OCI-LY7 (cell line): ENCODE results near the gene WWOX. TPM values are rescaled to one million over a fixed set of nuclear protein-coding genes. Genes with fewer than 3 reads are reported as not detected.

ENCODE experiments used
- BruUV-seq: library from RNA; stranded (reverse); fragments of 400-500 nt; replicated peaks from 2 replicates; lab custom pipeline; 2021; lab: Mats Ljungman, UMichigan
- CTCF ChIA-PET: fragments of 300-600 bp; sonication (Branson Sonifier 250); formaldehyde crosslinking; loops from one replicate; lab custom pipeline; 2022; ENCODE audit warnings: antibody characterized with exemption; ENCODE audit not compliant: unreplicated experiment; lab: Charles Lee
- POLR2A ChIA-PET: fragments of 300-600 bp; sonication (Branson Sonifier 250); formaldehyde crosslinking; loops from one replicate; lab custom pipeline; 2022; ENCODE audit warnings: antibody characterized with exemption; lab: Charles Lee
- DNase-seq: peaks from one replicate; pipeline ENCODE4 v3.0.0-alpha.2; 2015; ENCODE audit warnings: low spot score
- H2AFZ ChIP-seq: fragments of 200-600 bp; sonication (generic), shearing (Covaris generic); 2 replicates; pipeline ENCODE4 v1.6.1; 2014; ENCODE audit warnings: mild to moderate bottlenecking, antibody characterized with exemption, low read length, moderate library complexity
- H3K27ac ChIP-seq: fragments of 200-600 bp; sonication (generic); 2 replicates; pipeline ENCODE4 v1.5.1; 2014; ENCODE audit warnings: mixed run types, low read depth, mild to moderate bottlenecking, moderate library complexity, low read length, inconsistent platforms; ENCODE audit not compliant: poor library complexity, severe bottlenecking
- H3K36me3 ChIP-seq: fragments of 200-600 bp; sonication (generic); 2 replicates; pipeline ENCODE4 v1.6.1; 2014; ENCODE audit warnings: mild to moderate bottlenecking, antibody characterized with exemption, low read length, moderate library complexity, mixed read lengths; ENCODE audit not compliant: insufficient read depth
- H3K4me1 ChIP-seq: fragments of 200-600 bp; sonication (generic); 2 replicates; pipeline ENCODE4 v1.5.1; 2014; ENCODE audit warnings: mild to moderate bottlenecking, low read length; ENCODE audit not compliant: insufficient read depth, poor library complexity, severe bottlenecking
- H3K4me2 ChIP-seq: fragments of 200-600 bp; sonication (generic); 2 replicates; pipeline ENCODE4 v1.6.1; 2014; ENCODE audit warnings: mild to moderate bottlenecking, low read length
- H3K4me3 ChIP-seq: fragments of 200-600 bp; sonication (generic); 2 replicates; pipeline ENCODE4 v1.5.1; 2014; ENCODE audit warnings: mild to moderate bottlenecking, low read depth, low read length; ENCODE audit not compliant: poor library complexity, severe bottlenecking
- H3K79me2 ChIP-seq: fragments of 200-600 bp; sonication (generic); 2 replicates; pipeline ENCODE4 v1.6.1; 2016; ENCODE audit warnings: low read depth, mild to moderate bottlenecking, low read length, moderate library complexity, mixed read lengths; ENCODE audit not compliant: insufficient read depth
- H3K9me2 ChIP-seq: fragments of 200-600 bp; sonication (generic); 2 replicates; pipeline ENCODE4 v1.6.1; 2016; ENCODE audit warnings: mild to moderate bottlenecking, low read length, mixed read lengths; ENCODE audit not compliant: insufficient read depth
- H3K9me3 ChIP-seq: fragments of 200-600 bp; sonication (generic); 2 replicates; pipeline ENCODE4 v1.6.1; 2014; ENCODE audit warnings: mild to moderate bottlenecking, mixed run types, low read length, mixed read lengths
- H4K20me1 ChIP-seq: fragments of 200-600 bp; sonication (generic); 2 replicates; pipeline ENCODE4 v1.6.1; 2014; ENCODE audit warnings: mild to moderate bottlenecking, antibody characterized with exemption, low read length, moderate library complexity, mixed read lengths; ENCODE audit not compliant: insufficient read depth
- EZH2phosphoT487 ChIP-seq: fragments of 200-600 bp; sonication (generic); IDR thresholded peaks from 2 replicates; pipeline ENCODE4 v1.6.1; 2018; ENCODE audit warnings: low read depth, borderline replicate concordance, mild to moderate bottlenecking, mixed run types, antibody characterized with exemption, low read length, moderate library complexity, mixed read lengths
- intact Hi-C: fragments of 100-400 bp; cut with micrococcal nuclease; formaldehyde crosslinking; loops from one replicate; pipeline ENCODE4 v1.10.0; 2022; ENCODE audit not compliant: unreplicated experiment
- total RNA-seq, 2 experiments: library from RNA; depleted of rRNA in 1 of 2; stranded (reverse); fragments of >200 nt in 1 of 2; shearing (Covaris generic) in 1 of 2; gene quantifications; 2 replicates each; pipeline ENCODE4 v1.2.3, GENCODE V29; 2014 to 2022
- TF ChIP-seq, protein P1 (sequence below): fragments of 200-600 bp; sonication (generic); conservative IDR thresholded peaks from 2 replicates; pipeline ENCODE4 v1.5.1; 2014; ENCODE audit warnings: mild to moderate bottlenecking, antibody characterized with exemption, low read length, moderate library complexity, mixed read lengths

Gene WWOX
- total RNA-seq, 2 experiments from 2014 or later: 40.2 to 47.6 TPM

DNA sequence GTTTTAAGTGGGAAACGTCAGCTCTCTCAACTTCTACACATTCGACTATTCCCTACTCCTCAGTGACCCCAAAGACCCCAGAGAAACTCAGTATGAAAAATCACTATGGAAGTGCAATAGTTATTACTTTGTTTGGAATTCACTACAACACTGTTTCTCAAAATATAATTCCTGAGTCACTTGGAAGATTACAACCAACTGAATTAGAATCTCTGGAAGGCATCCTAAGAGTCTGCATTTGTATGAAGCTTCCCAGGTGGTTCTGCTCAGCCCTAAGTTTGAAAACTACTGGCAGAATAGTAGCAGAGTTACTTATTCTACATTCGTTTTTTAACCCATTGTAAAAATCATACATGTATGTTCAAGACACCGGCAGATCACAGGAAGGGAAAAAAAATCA is 975.5 kb downstream of the WWOX start:
- Histone ChIP-seq H3K27ac (no peak overlapping the region), H3K4me1 (no peaks in the 10 kb centered on the region), H4K20me1 (no peaks in the 10 kb centered on the region), H3K4me3 (no peak overlapping the region), H3K36me3 (no peaks in the 10 kb centered on the region), H3K9me3 (no peaks in the 10 kb centered on the region), H3K79me2 (no peaks in the 10 kb centered on the region), H3K9me2 (no peaks in the 10 kb centered on the region), H2AFZ (no peak overlapping the region), H3K4me2 (no peak overlapping the region)
- no peak for DNase-seq
- BruUV-seq: no TSS peak
- TF ChIP-seq, protein P1, sequence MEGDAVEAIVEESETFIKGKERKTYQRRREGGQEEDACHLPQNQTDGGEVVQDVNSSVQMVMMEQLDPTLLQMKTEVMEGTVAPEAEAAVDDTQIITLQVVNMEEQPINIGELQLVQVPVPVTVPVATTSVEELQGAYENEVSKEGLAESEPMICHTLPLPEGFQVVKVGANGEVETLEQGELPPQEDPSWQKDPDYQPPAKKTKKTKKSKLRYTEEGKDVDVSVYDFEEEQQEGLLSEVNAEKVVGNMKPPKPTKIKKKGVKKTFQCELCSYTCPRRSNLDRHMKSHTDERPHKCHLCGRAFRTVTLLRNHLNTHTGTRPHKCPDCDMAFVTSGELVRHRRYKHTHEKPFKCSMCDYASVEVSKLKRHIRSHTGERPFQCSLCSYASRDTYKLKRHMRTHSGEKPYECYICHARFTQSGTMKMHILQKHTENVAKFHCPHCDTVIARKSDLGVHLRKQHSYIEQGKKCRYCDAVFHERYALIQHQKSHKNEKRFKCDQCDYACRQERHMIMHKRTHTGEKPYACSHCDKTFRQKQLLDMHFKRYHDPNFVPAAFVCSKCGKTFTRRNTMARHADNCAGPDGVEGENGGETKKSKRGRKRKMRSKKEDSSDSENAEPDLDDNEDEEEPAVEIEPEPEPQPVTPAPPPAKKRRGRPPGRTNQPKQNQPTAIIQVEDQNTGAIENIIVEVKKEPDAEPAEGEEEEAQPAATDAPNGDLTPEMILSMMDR: no peak
- no peak for TF ChIP-seq EZH2phosphoT487
- POLR2A ChIA-PET: no interaction called here
- CTCF ChIA-PET: no interaction called here
- intact Hi-C loops: no loop called here

DNA sequence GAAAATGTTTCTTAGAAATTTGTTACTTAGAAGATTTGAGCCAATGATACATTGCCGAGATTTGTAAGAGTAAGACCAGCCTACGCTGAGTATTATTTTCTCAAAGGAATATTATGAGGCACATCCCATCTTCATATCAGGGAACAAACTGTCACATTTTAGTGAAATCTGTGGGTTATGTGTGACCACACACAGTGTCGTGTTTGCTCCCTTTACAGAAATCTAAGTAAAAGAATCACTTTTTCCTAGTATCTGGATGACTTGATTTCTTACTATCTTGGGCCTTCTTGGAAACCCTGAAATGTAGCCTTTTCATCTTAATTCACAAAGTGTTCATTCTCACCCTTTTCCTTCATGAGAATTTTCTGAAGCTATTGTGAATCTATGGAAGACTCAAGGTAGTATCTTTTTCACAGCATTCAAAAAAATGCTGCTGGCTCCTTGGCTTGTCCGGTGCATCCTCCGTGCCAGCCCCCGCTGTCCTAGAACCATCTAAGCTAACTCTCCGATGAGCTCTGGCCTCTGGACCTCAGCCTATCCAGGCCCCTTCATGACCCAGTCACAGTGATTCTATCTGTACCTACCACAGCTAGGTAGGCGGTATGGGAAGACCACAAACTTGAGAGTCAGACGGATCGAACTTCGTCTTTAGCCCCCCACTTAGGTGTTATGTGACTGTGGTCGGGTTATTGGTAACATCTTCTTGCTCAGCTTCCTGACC is 976.8 kb downstream of the WWOX start:
- intact Hi-C loops: no loop called here
- CTCF ChIA-PET: no interaction called here
- POLR2A ChIA-PET: interaction anchor here (0.6 kb wide), 1 partner anchor 150 kb away, joined by 3 read pairs; no protein-coding TSS in a partner anchor

DNA sequence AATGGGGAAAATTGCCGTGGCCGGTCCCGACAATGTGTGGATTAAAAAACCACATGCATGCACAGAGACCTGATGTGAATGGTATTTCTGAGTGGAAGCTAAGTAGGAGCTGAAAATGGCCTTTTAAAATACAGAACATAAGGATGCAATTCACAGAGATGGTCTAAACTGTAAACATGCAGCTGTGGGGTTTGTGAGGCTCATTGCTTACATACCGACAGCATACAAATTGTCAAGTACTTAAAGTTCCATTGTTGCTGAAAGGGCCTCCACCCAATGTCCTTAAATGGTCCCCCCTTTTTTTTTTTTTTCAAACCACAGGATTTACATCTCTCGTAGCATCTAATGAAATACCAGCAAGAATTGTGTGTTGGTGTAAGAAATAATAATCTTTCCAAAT is 977.9 kb downstream of the WWOX start:
- Histone ChIP-seq H3K27ac (no peak overlapping the region), H3K79me2 (no peaks in the 10 kb centered on the region), H4K20me1 (no peaks in the 10 kb centered on the region), H3K4me1 (no peaks in the 10 kb centered on the region), H3K36me3 (no peaks in the 10 kb centered on the region), H3K9me3 (no peaks in the 10 kb centered on the region), H3K4me3 (no peak overlapping the region), H3K4me2 (no peak overlapping the region), H2AFZ (no peak overlapping the region), H3K9me2 (no peaks in the 10 kb centered on the region)
- BruUV-seq: no TSS peak
- no peak for DNase-seq
- TF ChIP-seq EZH2phosphoT487: no peak
- CTCF ChIA-PET: no interaction called here
- POLR2A ChIA-PET: no interaction called here
- intact Hi-C loops: no loop called here

More for the DNA sequence above, 976.8 kb downstream of the WWOX start:
- Histone ChIP-seq H3K79me2 (no peaks in the 10 kb centered on the region), H2AFZ (no peak overlapping the region), H3K4me3 (no peak overlapping the region), H3K9me3 (no peaks in the 10 kb centered on the region), H4K20me1 (no peaks in the 10 kb centered on the region), H3K4me1 (no peaks in the 10 kb centered on the region), H3K4me2 (no peak overlapping the region), H3K36me3 (no peaks in the 10 kb centered on the region), H3K27ac (no peak overlapping the region), H3K9me2 (no peaks in the 10 kb centered on the region)
- no TSS peak for BruUV-seq
- no peak for DNase-seq
- TF ChIP-seq, protein P1: no peak
- no peak for TF ChIP-seq EZH2phosphoT487
